Measurements from ENCODE around the gene TCTN3.

DNA sequence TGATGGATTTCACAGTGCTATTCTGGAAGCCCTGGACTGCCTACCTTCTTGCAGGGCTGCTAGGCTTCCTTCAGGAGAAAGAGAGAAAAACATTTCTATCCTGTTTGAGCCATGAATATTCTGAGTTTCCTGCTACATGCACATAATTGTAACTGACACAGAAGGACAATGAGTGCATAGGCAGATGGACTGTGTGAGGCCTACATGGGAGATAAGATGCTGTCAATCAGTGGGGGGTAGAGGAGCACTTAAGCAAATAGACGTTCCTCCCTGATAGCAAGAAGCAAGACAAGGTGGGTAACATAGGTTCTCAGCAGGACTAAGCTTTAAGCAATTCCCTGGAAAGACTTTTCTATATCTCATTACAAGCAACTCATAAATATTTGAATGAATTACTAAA is 48.8 kb downstream of the TCTN3 start:
- TF ChIP-seq SP1 (IDR thresholded peaks at IDR 0.05; ENCODE audit: low read depth, low read length) (no peak), SMC3 (IDR thresholded peaks at IDR 0.05; ENCODE audit: borderline replicate concordance, low read length) (no peak), JUND (IDR thresholded peaks at IDR 0.05; ENCODE audit: low read depth, low read length) (no peak), POLR2A (IDR thresholded peaks at IDR 0.05; ENCODE audit: low read depth, low read length) (no peak), EP300 (IDR thresholded peaks at IDR 0.05; ENCODE audit: borderline replicate concordance in 1 of 2, control insufficient read depth in 1 of 2, low read depth in 2 of 2, low read length in 2 of 2) (no peak)

Data from GM12878 (cell line).